Activated CD4-positive, alpha-beta T cell treated with anti-CD3 and anti-CD28 coated beads for 36 hours (primary cell): ENCODE measurements around the gene DCAF11. TPM values are rescaled to one million over a fixed set of nuclear protein-coding genes. Genes with fewer than 3 reads are reported as not detected.

Experiments
- ATAC-seq: fragments of 200-7000 bp; cut with Tn5 transposase; one replicate; pipeline ENCODE4 v1.10.0; 2021; ENCODE audit warnings: mild to moderate bottlenecking, moderate library complexity
- CTCF ChIA-PET: fragments of 350-600 bp; sonication (Branson Sonifier 250); formaldehyde crosslinking; loops from one replicate; lab custom pipeline; 2021; ENCODE audit warnings: antibody characterized with exemption; lab: Charles Lee
- POLR2A ChIA-PET: fragments of 350-600 bp; sonication (Branson Sonifier 250); formaldehyde crosslinking; loops from one replicate; lab custom pipeline; 2021; ENCODE audit warnings: antibody characterized with exemption, inconsistent platforms; lab: Charles Lee
- DNase-seq: peaks from one replicate; pipeline ENCODE4 v3.0.0-alpha.2; 2020
- H3K27ac Mint-ChIP-seq: one replicate; pipeline ENCODE4 v1.8.0; 2021; ENCODE audit warnings: mixed read lengths
- H3K27me3 Mint-ChIP-seq: one replicate; pipeline ENCODE4 v1.8.0; 2021; ENCODE audit warnings: mixed read lengths
- H3K36me3 Mint-ChIP-seq: one replicate; pipeline ENCODE4 v1.8.0; 2021; ENCODE audit warnings: low read depth, mixed read lengths
- H3K4me1 Mint-ChIP-seq: one replicate; pipeline ENCODE4 v1.8.0; 2021; ENCODE audit warnings: mixed read lengths
- H3K4me3 Mint-ChIP-seq: one replicate; pipeline ENCODE4 v1.8.0; 2021; ENCODE audit warnings: mild to moderate bottlenecking, moderate library complexity, mixed read lengths
- H3K9me3 Mint-ChIP-seq: one replicate; pipeline ENCODE4 v1.8.0; 2021; ENCODE audit warnings: low read depth, mixed read lengths
- intact Hi-C, 2 experiments: fragments of 100-400 bp; cut with DNase I in 1 of 2; cut with micrococcal nuclease in 1 of 2; formaldehyde crosslinking; loops; one replicate each; pipeline versions ENCODE4 v1.14.2 to v1.15.1; 2022 to 2024; cut with DNase I, micrococcal nuclease
- total RNA-seq, 2 experiments: library from RNA; stranded (reverse); gene quantifications; one replicate each; pipeline ENCODE4 v1.2.3, GENCODE V29; 2021

The DCAF11 gene
- total RNA-seq, 2 experiments from 2014 or later, result 74.0 to 86.2 TPM

GRCh38 chr14:24095271-24096068 is 19.1 kb upstream of the DCAF11 start:
- Mint-ChIP-seq H3K9me3 (no peaks in the 10 kb centered on the region), H3K4me3 (peak overlapping the region; percentile 85), H3K27ac (peak overlapping the region; percentile 95), H3K27me3 (no peaks in the 10 kb centered on the region), H3K36me3 (peaks cover 35% of the 10 kb centered on the region), H3K4me1 (peaks cover 24% of the 10 kb centered on the region)
- POLR2A ChIA-PET, result interaction anchor here (0.9 to 2.9 kb wide), 6 partner anchors 13 to 107 kb away, joined by 3 to 13 read pairs (median 6); partner anchors contain the start of genes DCAF11, DHRS4L2, NRL and PSME2
- intact Hi-C loops, result loop anchor here in 1 of 2 experiments (1.0 to 2.0 kb wide), 4 partner anchors 13 to 529 kb away; partner anchors contain the start of genes AP1G2, CARMIL3 and DHRS4L2
- CTCF ChIA-PET, result interaction anchor here (0.6 to 12.4 kb wide), 8 partner anchors 12 to 1000 kb away, joined by 3 to 189 read pairs (median 18); partner anchors contain the start of genes ACIN1, C14orf119, CARMIL3 and DCAF11
- ATAC-seq (peak; percentile 40), DNase-seq (peak; percentile 82)

GRCh38 chr14:24096545-24097181 is 17.9 kb upstream of the DCAF11 start:
- Mint-ChIP-seq H3K27me3 (no peaks in the 10 kb centered on the region), H3K9me3 (no peaks in the 10 kb centered on the region), H3K36me3 (peaks cover 46% of the 10 kb centered on the region), H3K27ac (peak overlapping the region; percentile 53), H3K4me1 (peaks cover 22% of the 10 kb centered on the region), H3K4me3 (peak overlapping the region; percentile 49)
- DNase-seq (no peak), ATAC-seq (no peak)
- CTCF ChIA-PET, result interaction anchor here (0.6 to 12.4 kb wide), 3 partner anchors 11 to 40 kb away, joined by 3 to 189 read pairs (median 124); no protein-coding TSS in a partner anchor
- POLR2A ChIA-PET, result interaction anchor here (0.6 kb wide), 1 partner anchor 555 kb away, joined by 3 read pairs; no protein-coding TSS in a partner anchor
- intact Hi-C loops, result no loop called here

GRCh38 chr14:24098229-24098926 is 16.2 kb upstream of the DCAF11 start:
- POLR2A ChIA-PET, result no interaction called here
- no peak for ATAC-seq
- CTCF ChIA-PET, result interaction anchor here (12.4 kb wide), 1 partner anchor 9 kb away, joined by 189 read pairs; no protein-coding TSS in a partner anchor

GRCh38 chr14:24098927-24099813 is 15.4 kb upstream of the DCAF11 start:
- no peak for DNase-seq

More at GRCh38 chr14:24098229-24098926, 16.2 kb upstream of the DCAF11 start:
- Mint-ChIP-seq H3K9me3 (no peaks in the 10 kb centered on the region), H3K4me3 (no peak overlapping the region), H3K27me3 (no peaks in the 10 kb centered on the region), H3K36me3 (peaks cover 59% of the 10 kb centered on the region), H3K27ac (no peak overlapping the region), H3K4me1 (peaks cover 18% of the 10 kb centered on the region)
- no peak for DNase-seq
- intact Hi-C loops, result no loop called here

GRCh38 chr14:24100197-24100981 is 14.2 kb upstream of the DCAF11 start:
- POLR2A ChIA-PET, result no interaction called here
- CTCF ChIA-PET, result interaction anchor here (0.7 to 12.4 kb wide), 3 partner anchors 7 to 14 kb away, joined by 3 to 189 read pairs (median 4); no protein-coding TSS in a partner anchor

More at GRCh38 chr14:24098927-24099813, 15.4 kb upstream of the DCAF11 start:
- intact Hi-C loops, result no loop called here
- Mint-ChIP-seq H3K4me1 (peaks cover 14% of the 10 kb centered on the region), H3K9me3 (no peaks in the 10 kb centered on the region), H3K4me3 (no peak overlapping the region), H3K36me3 (peaks cover 63% of the 10 kb centered on the region), H3K27me3 (no peaks in the 10 kb centered on the region), H3K27ac (no peak overlapping the region)
- ATAC-seq, result no peak
- POLR2A ChIA-PET, result no interaction called here
- CTCF ChIA-PET, result interaction anchor here (12.4 kb wide), 1 partner anchor 8 kb away, joined by 189 read pairs; no protein-coding TSS in a partner anchor

GRCh38 chr14:24100982-24101494 is 13.5 kb upstream of the DCAF11 start:
- Mint-ChIP-seq H3K27me3 (no peaks in the 10 kb centered on the region), H3K36me3 (peaks cover 58% of the 10 kb centered on the region), H3K27ac (no peak overlapping the region), H3K9me3 (no peaks in the 10 kb centered on the region), H3K4me1 (peaks cover 10% of the 10 kb centered on the region), H3K4me3 (no peak overlapping the region)
- no peak for ATAC-seq
- ChIA-PET CTCF (interaction anchor here (0.7 to 1.0 kb wide), 2 partner anchors 8 to 14 kb away, joined by 3 to 4 read pairs; no protein-coding TSS in a partner anchor), POLR2A (no interaction called here)
- intact Hi-C loops, result no loop called here
- no peak for DNase-seq

More at GRCh38 chr14:24100197-24100981, 14.2 kb upstream of the DCAF11 start:
- Mint-ChIP-seq H3K27me3 (no peaks in the 10 kb centered on the region), H3K27ac (no peak overlapping the region), H3K36me3 (peaks cover 63% of the 10 kb centered on the region), H3K4me1 (peaks cover 13% of the 10 kb centered on the region), H3K9me3 (no peaks in the 10 kb centered on the region), H3K4me3 (no peak overlapping the region)
- DNase-seq, result no peak
- ATAC-seq, result no peak
- intact Hi-C loops, result no loop called here

- intact Hi-C loops, result no loop called here
- Mint-ChIP-seq H3K27me3 (no peaks in the 10 kb centered on the region), H3K9me3 (no peaks in the 10 kb centered on the region), H3K36me3 (peaks cover 50% of the 10 kb centered on the region), H3K4me1 (peaks cover 5% of the 10 kb centered on the region), H3K4me3 (no peak overlapping the region), H3K27ac (no peak overlapping the region)
- ChIA-PET POLR2A (interaction anchor here (0.7 kb wide), 1 partner anchor 44 kb away, joined by 4 read pairs; no protein-coding TSS in a partner anchor), CTCF (interaction anchor here (0.8 to 1.1 kb wide), 2 partner anchors 10 to 16 kb away, joined by 3 read pairs; no protein-coding TSS in a partner anchor)
- DNase-seq (no peak), ATAC-seq (no peak)
These were observed 12.1 kb upstream of the DCAF11 start for GRCh38 chr14:24102357-24103048.

- ChIA-PET CTCF (interaction anchor here (1.2 to 7.8 kb wide), 2 partner anchors 9 to 39 kb away, joined by 3 to 189 read pairs; partner anchors contain the start of gene PCK2), POLR2A (no interaction called here)
- Mint-ChIP-seq H3K27ac (no peak overlapping the region), H3K36me3 (peaks cover 45% of the 10 kb centered on the region), H3K9me3 (no peaks in the 10 kb centered on the region), H3K4me1 (peaks cover 10% of the 10 kb centered on the region), H3K4me3 (no peak overlapping the region), H3K27me3 (no peaks in the 10 kb centered on the region)
- intact Hi-C loops, result no loop called here
- DNase-seq, result no peak
- no peak for ATAC-seq
These were observed 11.1 kb upstream of the DCAF11 start for GRCh38 chr14:24103451-24103850.
